HEK293 (cell line): ENCODE results near the gene TSTD2.

Experiments used
- CTCF ChIA-PET: fragments of 350-600 bp; formaldehyde crosslinking; extraction: SDS; loops from one replicate; lab custom pipeline; 2021; ENCODE audit warnings: antibody characterized with exemption; lab: Yijun Ruan, JAX
- POLR2A ChIA-PET: fragments of 300-600 bp; formaldehyde crosslinking; extraction: SDS; loops from one replicate; lab custom pipeline; 2020; ENCODE audit warnings: antibody characterized with exemption, inconsistent platforms; lab: Yijun Ruan, JAX
- H3K27ac ChIP-seq: fragments of 200-500 bp; sonication (Bioruptor generic); 2 replicates; pipeline ENCODE4 v1.5.1; 2014; ENCODE audit warnings: low read depth, low read length, control low read depth, inconsistent platforms; ENCODE audit errors: extremely low read depth
- H3K36me3 ChIP-seq, 2 experiments: fragments of 200-500 bp in 1 of 2; sonication (Bioruptor generic) in 1 of 2; 1 replicate in 1 of 2; 2 replicates in 1 of 2; pipeline ENCODE4 v1.5.1; 2014 to 2017; ENCODE audit warnings: inconsistent platforms in 2 of 2, low read length in 2 of 2; ENCODE audit not compliant: control insufficient read depth in 2 of 2, insufficient read depth in 1 of 2
- H3K4me1 ChIP-seq: fragments of 200-500 bp; sonication (Bioruptor generic); 2 replicates; pipeline ENCODE4 v1.5.1; 2014; ENCODE audit warnings: mild to moderate bottlenecking, low read length, inconsistent platforms; ENCODE audit not compliant: control insufficient read depth, insufficient read depth
- H3K4me3 ChIP-seq: 2 replicates; pipeline ENCODE4 v1.5.1; 2011; ENCODE audit warnings: low read depth, mild to moderate bottlenecking, control low read depth, low read length, moderate library complexity
- H3K9me3 ChIP-seq: fragments of 200-500 bp; sonication (Bioruptor generic); 2 replicates; pipeline ENCODE4 v1.5.1; 2014; ENCODE audit warnings: low read depth, low read length, inconsistent platforms; ENCODE audit not compliant: control insufficient read depth, insufficient read depth
- BCL11B ChIP-seq: fragments of 450-650 bp; formaldehyde crosslinking; IDR thresholded peaks from 2 replicates; pipeline ENCODE4 v1.5.1; 2016; ENCODE audit warnings: low read depth, missing biosample characterization, missing genetic modification characterization
- GFI1B ChIP-seq: fragments of 450-650 bp; formaldehyde crosslinking; IDR thresholded peaks from 2 replicates; pipeline ENCODE4 v1.5.1; 2016; ENCODE audit warnings: missing biosample characterization, missing genetic modification characterization
- OSR2 ChIP-seq: fragments of 450-650 bp; formaldehyde crosslinking; IDR thresholded peaks from 2 replicates; pipeline ENCODE4 v1.5.1; 2016; ENCODE audit warnings: missing biosample characterization, missing genetic modification characterization
- PRDM1 ChIP-seq: fragments of 450-650 bp; formaldehyde crosslinking; IDR thresholded peaks from 2 replicates; pipeline ENCODE4; 2016; ENCODE audit warnings: missing biosample characterization, missing genetic modification characterization
- ZEB2 ChIP-seq: fragments of 450-650 bp; formaldehyde crosslinking; IDR thresholded peaks from 2 replicates; pipeline ENCODE4 v1.5.1; 2016; ENCODE audit warnings: missing biosample characterization, missing genetic modification characterization
- ZNF132 ChIP-seq: fragments of 450-650 bp; formaldehyde crosslinking; IDR thresholded peaks from 2 replicates; pipeline ENCODE4 v1.5.1; 2017; ENCODE audit warnings: missing biosample characterization, missing genetic modification characterization, borderline replicate concordance
- ZNF155 ChIP-seq: fragments of 450-650 bp; formaldehyde crosslinking; IDR thresholded peaks from 2 replicates; pipeline ENCODE4 v1.5.1; 2016; ENCODE audit warnings: missing biosample characterization, missing genetic modification characterization
- ZNF19 ChIP-seq: fragments of 450-650 bp; formaldehyde crosslinking; IDR thresholded peaks from 2 replicates; pipeline ENCODE4; 2016; ENCODE audit warnings: missing biosample characterization, missing genetic modification characterization, low read depth
- ZNF221 ChIP-seq: fragments of 450-650 bp; formaldehyde crosslinking; IDR thresholded peaks from 2 replicates; pipeline ENCODE4 v1.5.1; 2017; ENCODE audit warnings: missing biosample characterization, missing genetic modification characterization, borderline replicate concordance
- ZNF350 ChIP-seq: fragments of 450-650 bp; formaldehyde crosslinking; IDR thresholded peaks from 2 replicates; pipeline ENCODE4 v1.5.0; 2017; ENCODE audit warnings: missing biosample characterization, mild to moderate bottlenecking, missing genetic modification characterization
- ZNF416 ChIP-seq: fragments of 450-650 bp; formaldehyde crosslinking; IDR thresholded peaks from 2 replicates; pipeline ENCODE4 v1.5.1; 2016; ENCODE audit warnings: missing biosample characterization, missing genetic modification characterization
- ZNF473 ChIP-seq: fragments of 450-650 bp; formaldehyde crosslinking; IDR thresholded peaks from 2 replicates; pipeline ENCODE4 v1.5.1; 2017; ENCODE audit warnings: missing biosample characterization, missing genetic modification characterization
- ZNF521 ChIP-seq: fragments of 450-650 bp; formaldehyde crosslinking; IDR thresholded peaks from 2 replicates; pipeline ENCODE4 v1.5.1; 2017; ENCODE audit warnings: missing biosample characterization, mild to moderate bottlenecking, missing genetic modification characterization
- ZNF548 ChIP-seq: fragments of 450-650 bp; formaldehyde crosslinking; IDR thresholded peaks from 2 replicates; pipeline ENCODE4 v1.5.1; 2016; ENCODE audit warnings: missing biosample characterization, missing genetic modification characterization
- ZNF549 ChIP-seq: fragments of 450-650 bp; IDR thresholded peaks from 2 replicates; pipeline ENCODE4 v1.5.1; 2018; ENCODE audit warnings: missing biosample characterization, missing genetic modification characterization, mild to moderate bottlenecking, inconsistent platforms, moderate library complexity
- ZNF560 ChIP-seq: fragments of 450-650 bp; formaldehyde crosslinking; IDR thresholded peaks from 2 replicates; pipeline ENCODE4 v1.5.1; 2017; ENCODE audit warnings: missing biosample characterization, missing genetic modification characterization, borderline replicate concordance
- ZNF600 ChIP-seq: fragments of 450-650 bp; formaldehyde crosslinking; IDR thresholded peaks from 2 replicates; pipeline ENCODE4 v1.5.1; 2016; ENCODE audit warnings: missing biosample characterization, missing genetic modification characterization
- ZNF660 ChIP-seq: fragments of 450-650 bp; IDR thresholded peaks from 2 replicates; pipeline ENCODE4 v1.5.1; 2018; ENCODE audit warnings: missing biosample characterization, mild to moderate bottlenecking, missing genetic modification characterization
- ZNF670 ChIP-seq: fragments of 450-650 bp; formaldehyde crosslinking; IDR thresholded peaks from 2 replicates; pipeline ENCODE4 v1.5.1; 2016; ENCODE audit warnings: missing biosample characterization, missing genetic modification characterization, low read depth
- ZNF785 ChIP-seq: fragments of 450-650 bp; formaldehyde crosslinking; IDR thresholded peaks from 2 replicates; pipeline ENCODE4 v1.5.1; 2016; ENCODE audit warnings: missing biosample characterization, missing genetic modification characterization
- ZNF791 ChIP-seq: fragments of 450-650 bp; formaldehyde crosslinking; IDR thresholded peaks from 2 replicates; pipeline ENCODE4 v1.5.1; 2016; ENCODE audit warnings: missing biosample characterization, missing genetic modification characterization
- TF ChIP-seq, protein P1 (sequence below): fragments of 450-650 bp; formaldehyde crosslinking; IDR thresholded peaks from 2 replicates; pipeline ENCODE4 v1.5.1; 2016; ENCODE audit warnings: missing biosample characterization, missing genetic modification characterization

The TSTD2 gene

DNA sequence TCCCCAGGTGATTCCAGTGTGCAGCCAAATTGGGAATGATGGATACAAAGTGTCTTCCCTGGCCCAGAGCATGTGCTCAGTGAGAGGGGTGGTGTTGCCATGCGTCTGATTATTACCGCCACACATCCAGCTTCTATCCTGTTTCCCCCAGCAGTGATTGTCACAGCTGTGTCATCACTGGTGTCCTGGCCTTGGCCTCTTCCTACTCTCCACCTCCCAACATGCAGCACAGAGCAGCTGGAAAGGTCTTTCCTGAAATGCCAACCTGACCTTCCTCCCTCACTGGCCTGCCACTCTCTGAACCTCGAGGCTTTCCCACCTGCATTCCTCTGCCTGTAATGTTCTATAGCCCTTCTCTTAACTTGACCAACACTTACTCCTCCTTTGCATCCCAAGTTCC lies 71.7 kb downstream of the TSTD2 start:
- Histone ChIP-seq H3K4me1 (0 out of 2 replicates have a peak, but pooled peaks cover 2% of the 10 kb centered on the region), H3K36me3 (peaks cover 0 to 47% of the 10 kb centered on the region in 2 experiments; a peak in 1 of 3 replicates), H3K9me3 (no peaks in the 10 kb centered on the region), H3K4me3 (no peak overlapping the region), H3K27ac (no peak overlapping the region)
- ChIA-PET CTCF (interaction anchor here (1.2 kb wide), 1 partner anchor 61 kb away, joined by 3 read pairs; no protein-coding TSS in a partner anchor), POLR2A (no interaction called here)
- TF ChIP-seq ZNF221 (tag by site-specific recombination) (no peak), ZNF521 (tag by site-specific recombination) (no peak), BCL11B (no peak), GFI1B (tag by site-specific recombination) (no peak), ZNF350 (no peak), ZNF549 (no peak), ZNF155 (no peak), OSR2 (tag by site-specific recombination) (no peak), ZNF660 (tag by site-specific recombination) (no peak), ZEB2 (tag by site-specific recombination) (no peak)
- TF ChIP-seq, protein P1, sequence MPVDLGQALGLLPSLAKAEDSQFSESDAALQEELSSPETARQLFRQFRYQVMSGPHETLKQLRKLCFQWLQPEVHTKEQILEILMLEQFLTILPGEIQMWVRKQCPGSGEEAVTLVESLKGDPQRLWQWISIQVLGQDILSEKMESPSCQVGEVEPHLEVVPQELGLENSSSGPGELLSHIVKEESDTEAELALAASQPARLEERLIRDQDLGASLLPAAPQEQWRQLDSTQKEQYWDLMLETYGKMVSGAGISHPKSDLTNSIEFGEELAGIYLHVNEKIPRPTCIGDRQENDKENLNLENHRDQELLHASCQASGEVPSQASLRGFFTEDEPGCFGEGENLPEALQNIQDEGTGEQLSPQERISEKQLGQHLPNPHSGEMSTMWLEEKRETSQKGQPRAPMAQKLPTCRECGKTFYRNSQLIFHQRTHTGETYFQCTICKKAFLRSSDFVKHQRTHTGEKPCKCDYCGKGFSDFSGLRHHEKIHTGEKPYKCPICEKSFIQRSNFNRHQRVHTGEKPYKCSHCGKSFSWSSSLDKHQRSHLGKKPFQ (tag by site-specific recombination), result no peak

DNA sequence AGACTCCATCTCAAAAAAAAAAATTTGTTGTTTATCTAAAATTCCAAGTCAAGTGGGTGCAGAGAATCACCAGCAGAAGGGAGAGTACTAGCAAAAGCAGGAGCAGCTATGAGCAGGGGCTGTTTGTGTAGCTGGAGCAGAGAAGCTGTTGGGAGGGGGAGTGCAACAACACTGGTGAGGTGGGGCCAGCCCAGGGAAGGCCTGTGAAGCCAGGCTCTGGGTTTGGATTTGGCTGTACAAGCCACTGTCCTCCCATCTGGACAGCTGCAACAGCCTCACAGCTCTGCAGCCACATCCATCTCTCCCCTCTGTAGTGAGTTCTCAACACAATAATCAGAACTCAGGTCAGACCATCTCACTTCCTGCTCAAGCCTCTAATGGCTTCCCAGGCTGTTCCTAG lies 72.3 kb downstream of the TSTD2 start:
- H3K4me1 ChIP-seq, result 0 out of 2 replicates have a peak, but pooled peaks cover 2% of the 10 kb centered on the region
- CTCF ChIA-PET, result no interaction called here
- H3K4me3 ChIP-seq, result no peak overlapping the region
- POLR2A ChIA-PET, result no interaction called here
- H3K36me3 ChIP-seq, result peaks cover 0 to 48% of the 10 kb centered on the region in 2 experiments; a peak in 1 of 3 replicates
- no peak overlapping the region for H3K27ac ChIP-seq
- no peaks in the 10 kb centered on the region for H3K9me3 ChIP-seq
- TF ChIP-seq ZNF560 (tag by site-specific recombination) (no peak), ZNF600 (tag by site-specific recombination) (no peak)

- H3K4me1 ChIP-seq, result 0 out of 2 replicates have a peak, but pooled peaks cover 3% of the 10 kb centered on the region
- TF ChIP-seq ZNF132 (tag by site-specific recombination) (no peak), ZNF473 (tag by site-specific recombination) (no peak), ZNF548 (tag by site-specific recombination) (no peak), ZNF416 (tag by site-specific recombination) (no peak), PRDM1 (tag by site-specific recombination) (no peak), ZNF791 (no peak), ZNF19 (no peak), ZNF785 (tag by site-specific recombination) (no peak), ZNF670 (no peak)
- H3K4me3 ChIP-seq, result no peak overlapping the region
- ChIA-PET POLR2A (no interaction called here), CTCF (interaction anchor here (1.3 kb wide), 1 partner anchor 55 kb away, joined by 4 read pairs; no protein-coding TSS in a partner anchor)
- peaks cover 0 to 41% of the 10 kb centered on the region in 2 experiments; a peak in 1 of 3 replicates for H3K36me3 ChIP-seq
- no peaks in the 10 kb centered on the region for H3K9me3 ChIP-seq
- H3K27ac ChIP-seq, result no peak overlapping the region
Observed at GRCh38 chr9:97560154-97560553, 73.0 kb downstream of the TSTD2 start.
